Measurements from ENCODE around the gene FOXP3. TPM values are rescaled to one million over a fixed set of nuclear protein-coding genes. Genes with fewer than 3 reads are reported as not detected.
A peak's percentile ranks its signal among the peaks of the same experiment; 100 is the strongest.

Gene FOXP3
- total RNA-seq, 1 experiment from 2014 or later: 0.68 TPM

DNA sequence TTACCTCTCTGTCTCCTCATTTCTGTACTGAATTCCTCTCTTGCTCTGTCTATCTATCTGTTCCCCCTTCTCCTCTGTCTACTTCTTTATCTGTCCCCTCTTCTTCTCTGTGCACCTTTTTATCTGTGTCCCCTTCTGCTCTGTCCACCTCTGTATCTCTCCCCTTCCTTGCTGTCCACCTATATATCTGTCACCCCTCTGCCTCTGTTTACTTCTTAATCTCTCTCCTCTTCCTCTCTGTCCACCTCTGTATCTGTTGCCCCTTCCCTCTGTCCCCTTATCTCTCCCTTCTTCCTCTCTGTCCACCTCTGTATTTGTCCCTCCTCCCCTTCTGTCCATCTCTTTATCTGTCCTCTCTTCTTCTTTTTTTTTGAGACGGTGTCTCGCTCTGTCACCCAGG is 20.3 kb downstream of the FOXP3 start:
- Histone ChIP-seq H3K4ac (ENCODE audit: low read depth, low read length) (no peak overlapping the region), H4K5ac (ENCODE audit: insufficient read length, low read depth, low read length) (no peak overlapping the region), H3T11ph (ENCODE audit: low read length) (no peak overlapping the region), H2AFZ (ENCODE audit: low read length) (no peak overlapping the region), H2BK20ac (ENCODE audit: low read depth, low read length, poor library complexity, severe bottlenecking) (no peak overlapping the region), H3K4me1 (ENCODE audit: insufficient read depth, low read length) (no peaks in the 10 kb centered on the region), H4K8ac (replicated peaks; ENCODE audit: insufficient read length, low read depth, low read length) (no peak overlapping the region), H3K79me1 (ENCODE audit: insufficient read depth, low read depth, low read length, poor library complexity, severe bottlenecking) (no peaks in the 10 kb centered on the region), H2BK12ac (ENCODE audit: insufficient read length, low read depth, low read length) (no peak overlapping the region), H3K9ac (ENCODE audit: extremely low read depth, insufficient read length, low read length) (no peak overlapping the region), H2BK15ac (ENCODE audit: low read depth, low read length) (no peak overlapping the region), H3K56ac (ENCODE audit: insufficient read length, low read depth, low read length) (no peak overlapping the region), H3K4me2 (ENCODE audit: insufficient read depth, insufficient read length, low read length) (no peak overlapping the region), H3K27me3 (ENCODE audit: insufficient read depth, low read length) (no peaks in the 10 kb centered on the region), H3K14ac (ENCODE audit: insufficient read depth, low read length) (no peak overlapping the region), H4K91ac (ENCODE audit: insufficient read length, low read depth, low read length) (no peak overlapping the region), H3K27ac (ENCODE audit: insufficient read length, low read depth, low read length) (no peak overlapping the region), H3K18ac (ENCODE audit: insufficient read length, low read depth, low read length) (no peak overlapping the region), H3K79me2 (ENCODE audit: insufficient read depth, low read length) (no peaks in the 10 kb centered on the region), H3K23me2 (ENCODE audit: insufficient read length, low read depth, low read length, poor library complexity, severe bottlenecking) (no peaks in the 10 kb centered on the region), H2BK120ac (ENCODE audit: low read depth, low read length, poor library complexity, severe bottlenecking) (no peak overlapping the region), H3K9me3 (ENCODE audit: control insufficient read depth, low read depth, low read length) (peaks cover 27% of the 10 kb centered on the region), H3K23ac (ENCODE audit: insufficient read length, low read depth, low read length) (no peak overlapping the region), H2AK5ac (ENCODE audit: insufficient read length, low read length) (no peak overlapping the region), H4K20me1 (ENCODE audit: control insufficient read depth, insufficient read depth, insufficient read length) (no peaks in the 10 kb centered on the region), H2BK5ac (ENCODE audit: insufficient read length, low read length) (no peak overlapping the region)
- H3K36me3 Mint-ChIP-seq (ENCODE audit: insufficient read depth in 1 of 3, low read depth in 3 of 3): peaks cover 11 to 53% (median 15%) of the 10 kb centered on the region in 3 experiments
- DNase-seq: no peak
- no CpG with 5 or more reads among the region's 2 CpGs for WGBS (ENCODE audit: extremely low coverage, insufficient read length, low lambda C conversion rate)
- peak overlapping the region in 1 of 2 experiments; percentile 4; a peak in 2 of 5 replicates for H3K4me3 Mint-ChIP-seq
- H3K27ac Mint-ChIP-seq: no peak overlapping the region
- peaks cover 59 to 79% of the 10 kb centered on the region in 2 experiments for H3K9me3 Mint-ChIP-seq
- H3K4me1 Mint-ChIP-seq: no peaks in the 10 kb centered on the region
- TF ChIP-seq, protein P1, sequence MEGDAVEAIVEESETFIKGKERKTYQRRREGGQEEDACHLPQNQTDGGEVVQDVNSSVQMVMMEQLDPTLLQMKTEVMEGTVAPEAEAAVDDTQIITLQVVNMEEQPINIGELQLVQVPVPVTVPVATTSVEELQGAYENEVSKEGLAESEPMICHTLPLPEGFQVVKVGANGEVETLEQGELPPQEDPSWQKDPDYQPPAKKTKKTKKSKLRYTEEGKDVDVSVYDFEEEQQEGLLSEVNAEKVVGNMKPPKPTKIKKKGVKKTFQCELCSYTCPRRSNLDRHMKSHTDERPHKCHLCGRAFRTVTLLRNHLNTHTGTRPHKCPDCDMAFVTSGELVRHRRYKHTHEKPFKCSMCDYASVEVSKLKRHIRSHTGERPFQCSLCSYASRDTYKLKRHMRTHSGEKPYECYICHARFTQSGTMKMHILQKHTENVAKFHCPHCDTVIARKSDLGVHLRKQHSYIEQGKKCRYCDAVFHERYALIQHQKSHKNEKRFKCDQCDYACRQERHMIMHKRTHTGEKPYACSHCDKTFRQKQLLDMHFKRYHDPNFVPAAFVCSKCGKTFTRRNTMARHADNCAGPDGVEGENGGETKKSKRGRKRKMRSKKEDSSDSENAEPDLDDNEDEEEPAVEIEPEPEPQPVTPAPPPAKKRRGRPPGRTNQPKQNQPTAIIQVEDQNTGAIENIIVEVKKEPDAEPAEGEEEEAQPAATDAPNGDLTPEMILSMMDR (conservative IDR thresholded peaks at IDR 0.05): no peak
- H3K27me3 Mint-ChIP-seq (ENCODE audit: low read depth): no peaks in the 10 kb centered on the region
